ENCODE data around the gene RPE. TPM values are rescaled to one million over a fixed set of nuclear protein-coding genes. Genes with fewer than 3 reads are reported as not detected.

RPE gene
- total RNA-seq, 4 donors from 2014 or later: 37.0 to 49.4 (median 39.5) TPM

DNA sequence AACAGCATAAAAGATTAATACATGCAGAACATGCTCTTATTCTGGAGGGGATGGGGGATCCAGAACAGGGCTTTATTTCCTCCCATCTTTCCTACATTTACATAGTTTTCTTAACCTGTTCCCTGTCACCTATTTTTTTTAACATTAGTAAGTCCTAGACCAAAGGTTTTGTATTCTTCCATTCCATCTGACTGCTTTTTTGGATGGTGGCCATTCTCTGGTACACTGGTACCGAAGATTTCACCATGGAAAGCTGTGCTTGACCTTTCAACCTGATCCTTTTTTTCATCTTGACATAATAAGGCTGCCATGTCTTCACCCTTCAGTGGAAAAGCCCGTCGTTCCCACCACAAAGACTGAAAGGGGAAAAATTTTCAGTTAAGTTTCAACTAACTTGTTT is 20.4 kb downstream of the RPE start:
- no peak overlapping the region for H3K27ac ChIP-seq (replicated peaks in 1 of 4)
- intact Hi-C loops (cut with DNase I): no loop called here
- H3K36me3 ChIP-seq: peaks cover 17 to 91% (median 57%) of the 10 kb centered on the region in 4 donors

DNA sequence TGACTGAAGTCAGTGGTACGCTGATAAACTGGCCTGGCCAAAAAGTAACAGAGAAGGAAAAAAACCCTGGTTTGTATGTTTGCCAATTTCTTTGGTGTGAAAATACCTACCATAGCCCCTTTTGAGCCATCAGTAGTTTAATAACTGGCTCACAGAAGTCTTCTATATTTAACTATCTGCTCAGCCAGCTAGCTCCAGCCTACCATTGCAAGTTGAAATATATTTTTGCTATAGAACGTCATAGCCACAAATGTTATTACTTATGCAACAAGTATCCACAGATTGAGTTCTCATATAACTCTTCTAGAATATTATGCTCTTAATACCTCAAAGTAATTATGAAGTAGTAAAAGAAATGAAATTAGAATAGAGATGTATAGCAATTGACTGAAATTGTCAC is 25.2 kb downstream of the RPE start:
- no peaks in the 10 kb centered on the region for H3K9me3 ChIP-seq
- intact Hi-C loops (cut with DNase I): no loop called here
- no peak overlapping the region for H3K4me3 ChIP-seq
- H3K27me3 ChIP-seq: no peaks in the 10 kb centered on the region
- H3K4me1 ChIP-seq: peaks cover 0 to 10% (median 1%) of the 10 kb centered on the region in 4 donors
- no peak for DNase-seq (ENCODE audit: extremely low spot score)
- no peak overlapping the region for H3K27ac ChIP-seq (replicated peaks in 1 of 4)
- peaks cover 4 to 60% (median 26%) of the 10 kb centered on the region in 4 donors for H3K36me3 ChIP-seq
- WGBS: 93% methylated on average over 2 of the region's 2 CpGs
- TF ChIP-seq EP300 (IDR thresholded peaks at IDR 0.05) (no peak), POLR2A (IDR thresholded peaks at IDR 0.05; ENCODE audit: low read depth) (no peak), POLR2AphosphoS5 (IDR thresholded peaks at IDR 0.05) (no peak)
- TF ChIP-seq, protein P1, sequence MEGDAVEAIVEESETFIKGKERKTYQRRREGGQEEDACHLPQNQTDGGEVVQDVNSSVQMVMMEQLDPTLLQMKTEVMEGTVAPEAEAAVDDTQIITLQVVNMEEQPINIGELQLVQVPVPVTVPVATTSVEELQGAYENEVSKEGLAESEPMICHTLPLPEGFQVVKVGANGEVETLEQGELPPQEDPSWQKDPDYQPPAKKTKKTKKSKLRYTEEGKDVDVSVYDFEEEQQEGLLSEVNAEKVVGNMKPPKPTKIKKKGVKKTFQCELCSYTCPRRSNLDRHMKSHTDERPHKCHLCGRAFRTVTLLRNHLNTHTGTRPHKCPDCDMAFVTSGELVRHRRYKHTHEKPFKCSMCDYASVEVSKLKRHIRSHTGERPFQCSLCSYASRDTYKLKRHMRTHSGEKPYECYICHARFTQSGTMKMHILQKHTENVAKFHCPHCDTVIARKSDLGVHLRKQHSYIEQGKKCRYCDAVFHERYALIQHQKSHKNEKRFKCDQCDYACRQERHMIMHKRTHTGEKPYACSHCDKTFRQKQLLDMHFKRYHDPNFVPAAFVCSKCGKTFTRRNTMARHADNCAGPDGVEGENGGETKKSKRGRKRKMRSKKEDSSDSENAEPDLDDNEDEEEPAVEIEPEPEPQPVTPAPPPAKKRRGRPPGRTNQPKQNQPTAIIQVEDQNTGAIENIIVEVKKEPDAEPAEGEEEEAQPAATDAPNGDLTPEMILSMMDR (IDR thresholded peaks at IDR 0.05): no peak

More for the DNA sequence above, 20.4 kb downstream of the RPE start:
- Histone ChIP-seq H3K9me3 (no peaks in the 10 kb centered on the region), H3K4me1 (peaks cover 0 to 12% (median 2%) of the 10 kb centered on the region in 4 donors), H3K27me3 (no peaks in the 10 kb centered on the region), H3K4me3 (no peak overlapping the region)
- no peak for DNase-seq (ENCODE audit: extremely low spot score)
- WGBS: 57% methylated on average over 3 of the region's 3 CpGs
- TF ChIP-seq, protein P1 (IDR thresholded peaks at IDR 0.05): no peak
- TF ChIP-seq POLR2AphosphoS5 (IDR thresholded peaks at IDR 0.05) (no peak), POLR2A (IDR thresholded peaks at IDR 0.05; ENCODE audit: low read depth) (no peak), EP300 (IDR thresholded peaks at IDR 0.05) (no peak)

DNA sequence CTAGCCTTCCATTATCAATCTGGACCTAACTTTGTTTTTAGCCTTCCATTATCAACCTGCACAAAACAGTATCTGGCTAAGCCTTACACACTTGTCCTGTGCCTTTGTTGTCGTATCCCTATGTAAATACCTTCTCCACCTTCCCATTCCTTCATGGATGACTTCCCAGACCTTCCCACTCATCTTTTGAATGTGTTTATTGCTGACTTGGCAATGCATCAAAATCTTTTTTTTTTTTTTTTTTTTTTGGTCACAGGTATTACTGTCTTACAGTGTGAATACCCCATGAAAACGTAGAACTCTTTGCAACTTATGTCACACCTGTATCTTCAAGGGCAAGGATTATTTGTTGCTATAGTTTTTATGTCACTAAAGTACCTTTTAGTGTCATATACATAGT is 25.7 kb downstream of the RPE start:
- WGBS: 71% methylated on average over 2 of the region's 2 CpGs
- no peaks in the 10 kb centered on the region for H3K9me3 ChIP-seq
- TF ChIP-seq, protein P1 (IDR thresholded peaks at IDR 0.05): no peak
- TF ChIP-seq EP300 (IDR thresholded peaks at IDR 0.05): no peak
- no peak for TF ChIP-seq POLR2A (IDR thresholded peaks at IDR 0.05; ENCODE audit: low read depth)
- no peak for TF ChIP-seq POLR2AphosphoS5 (IDR thresholded peaks at IDR 0.05)
- H3K4me1 ChIP-seq: peaks cover 0 to 4% (median 0%) of the 10 kb centered on the region in 4 donors
- intact Hi-C loops (cut with DNase I): no loop called here
- H3K27ac ChIP-seq (replicated peaks in 1 of 4): no peak overlapping the region
- DNase-seq (ENCODE audit: extremely low spot score): no peak
- no peak overlapping the region for H3K4me3 ChIP-seq
- no peaks in the 10 kb centered on the region for H3K27me3 ChIP-seq
- H3K36me3 ChIP-seq: peaks cover 3 to 54% (median 25%) of the 10 kb centered on the region in 4 donors

DNA sequence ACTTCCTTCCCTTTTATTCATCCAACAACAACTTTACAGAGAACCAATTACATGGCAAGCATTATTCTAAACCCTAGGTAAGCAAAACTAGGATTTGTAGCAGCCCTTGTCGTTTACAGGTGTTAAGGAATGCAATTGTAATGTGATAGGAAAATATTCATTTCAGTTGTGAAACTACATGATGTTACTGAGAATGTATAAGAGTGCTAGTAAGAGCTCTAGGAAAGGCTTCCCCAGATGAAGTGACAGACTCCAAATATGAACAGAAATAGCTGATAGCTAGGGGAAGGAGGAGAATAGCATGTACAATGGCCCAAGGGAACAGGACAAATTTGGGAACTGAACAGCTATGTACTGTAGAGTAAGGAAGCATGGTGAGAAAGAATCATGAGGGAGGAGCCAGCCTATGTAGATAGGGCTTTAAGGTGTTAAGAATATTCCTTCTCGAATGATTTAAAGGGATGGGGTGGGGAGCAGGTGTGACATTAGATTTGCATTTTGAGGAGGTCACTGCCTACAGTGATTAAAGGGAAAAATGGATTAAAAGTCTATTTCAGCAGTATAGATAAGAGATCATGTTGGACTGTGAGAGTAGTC is 31.7 kb downstream of the RPE start:
- WGBS: 70% methylated on average over 2 of the region's 2 CpGs
- no peaks in the 10 kb centered on the region for H3K9me3 ChIP-seq
- H3K4me1 ChIP-seq: no peaks in the 10 kb centered on the region
- no peak overlapping the region for H3K27ac ChIP-seq (replicated peaks in 1 of 4)
- DNase-seq (ENCODE audit: extremely low spot score): no peak
- TF ChIP-seq POLR2AphosphoS5 (IDR thresholded peaks at IDR 0.05) (peak in 1 of 2 donors; percentile 10), POLR2A (IDR thresholded peaks at IDR 0.05; ENCODE audit: low read depth) (no peak)
- peaks cover 0 to 7% (median 0%) of the 10 kb centered on the region in 4 donors for H3K36me3 ChIP-seq
- intact Hi-C loops (cut with DNase I): no loop called here
- H3K4me3 ChIP-seq: no peak overlapping the region
- no peaks in the 10 kb centered on the region for H3K27me3 ChIP-seq

DNA sequence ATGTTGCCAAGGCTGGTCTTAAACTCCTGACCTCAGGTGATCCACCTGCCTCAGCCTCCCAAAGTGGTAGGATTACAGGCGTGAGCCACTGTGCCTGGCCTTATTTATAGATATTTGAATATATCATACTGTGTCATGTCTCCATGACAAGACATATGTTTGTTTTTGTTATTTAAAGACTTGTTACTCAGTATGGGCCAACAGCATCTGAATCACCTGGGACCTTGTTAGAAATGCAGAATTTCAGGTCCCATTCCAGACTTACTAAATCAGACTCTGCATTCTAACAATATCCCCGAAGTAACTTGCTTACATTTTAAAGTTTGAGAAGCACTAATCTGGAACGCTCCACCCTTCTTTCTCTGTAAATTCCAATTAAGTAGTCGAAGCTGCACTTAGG is 33.2 kb downstream of the RPE start:
- intact Hi-C loops (cut with DNase I): no loop called here
- H3K4me1 ChIP-seq: no peaks in the 10 kb centered on the region
- no peak overlapping the region for H3K27ac ChIP-seq (replicated peaks in 1 of 4)
- no peak overlapping the region for H3K4me3 ChIP-seq
- 97% methylated on average over 4 of the region's 4 CpGs for WGBS
- H3K9me3 ChIP-seq: no peaks in the 10 kb centered on the region
- peaks cover 0 to 6% (median 0%) of the 10 kb centered on the region in 4 donors for H3K36me3 ChIP-seq
- H3K27me3 ChIP-seq: no peaks in the 10 kb centered on the region
- TF ChIP-seq EP300 (IDR thresholded peaks at IDR 0.05): no peak
- TF ChIP-seq, protein P1 (IDR thresholded peaks at IDR 0.05): no peak
- TF ChIP-seq POLR2AphosphoS5 (IDR thresholded peaks at IDR 0.05): no peak
- no peak for TF ChIP-seq POLR2A (IDR thresholded peaks at IDR 0.05; ENCODE audit: low read depth)
- DNase-seq (ENCODE audit: extremely low spot score): no peak
